ENCODE results near the gene RABGAP1.

DNA sequence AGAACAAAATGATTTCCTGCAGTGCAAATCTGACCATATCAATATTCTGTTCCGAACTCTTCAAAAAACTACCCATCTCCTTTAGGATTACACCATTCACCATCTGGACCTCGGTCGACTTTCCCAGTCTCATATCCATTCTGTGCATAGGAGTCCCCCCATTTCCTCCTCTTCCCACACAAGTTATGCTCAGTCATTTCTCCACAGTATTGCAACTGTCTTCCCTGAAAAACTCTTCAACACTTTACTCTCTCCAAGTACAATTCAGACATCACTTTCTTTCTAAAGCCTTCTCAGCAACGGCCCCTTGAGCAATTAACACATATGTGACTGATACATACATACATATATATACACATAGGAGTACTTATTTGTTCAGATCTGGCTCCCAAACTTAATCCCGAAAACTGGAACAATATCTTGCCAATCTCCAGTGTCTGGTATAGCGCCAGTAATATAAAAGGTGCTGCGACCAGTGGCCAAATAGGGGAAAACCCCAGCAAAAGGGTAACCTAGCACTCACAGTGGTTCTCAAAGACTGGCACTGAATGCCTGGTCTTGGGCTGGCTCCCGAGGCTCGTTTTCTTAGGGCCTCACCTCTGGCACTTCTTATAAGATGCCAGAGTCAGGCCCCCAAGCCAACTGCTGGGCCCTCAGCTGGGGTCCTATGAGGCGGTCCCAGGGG is 10.1 kb upstream of the RABGAP1 start:
- TF ChIP-seq, protein P1, sequence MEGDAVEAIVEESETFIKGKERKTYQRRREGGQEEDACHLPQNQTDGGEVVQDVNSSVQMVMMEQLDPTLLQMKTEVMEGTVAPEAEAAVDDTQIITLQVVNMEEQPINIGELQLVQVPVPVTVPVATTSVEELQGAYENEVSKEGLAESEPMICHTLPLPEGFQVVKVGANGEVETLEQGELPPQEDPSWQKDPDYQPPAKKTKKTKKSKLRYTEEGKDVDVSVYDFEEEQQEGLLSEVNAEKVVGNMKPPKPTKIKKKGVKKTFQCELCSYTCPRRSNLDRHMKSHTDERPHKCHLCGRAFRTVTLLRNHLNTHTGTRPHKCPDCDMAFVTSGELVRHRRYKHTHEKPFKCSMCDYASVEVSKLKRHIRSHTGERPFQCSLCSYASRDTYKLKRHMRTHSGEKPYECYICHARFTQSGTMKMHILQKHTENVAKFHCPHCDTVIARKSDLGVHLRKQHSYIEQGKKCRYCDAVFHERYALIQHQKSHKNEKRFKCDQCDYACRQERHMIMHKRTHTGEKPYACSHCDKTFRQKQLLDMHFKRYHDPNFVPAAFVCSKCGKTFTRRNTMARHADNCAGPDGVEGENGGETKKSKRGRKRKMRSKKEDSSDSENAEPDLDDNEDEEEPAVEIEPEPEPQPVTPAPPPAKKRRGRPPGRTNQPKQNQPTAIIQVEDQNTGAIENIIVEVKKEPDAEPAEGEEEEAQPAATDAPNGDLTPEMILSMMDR (IDR thresholded peaks at IDR 0.05): no peak
- no peak for TF ChIP-seq POLR2A (IDR thresholded peaks at IDR 0.05)

Data from tibial nerve (tissue), 3 donors.